ENCODE results near the gene ZNF692.
"Not testable (repeated sequence)": the region's sequence is repeated elsewhere in the genome, so short reads cannot be mapped to it uniquely, and the experiment has no call there.

Gene ZNF692

DNA sequence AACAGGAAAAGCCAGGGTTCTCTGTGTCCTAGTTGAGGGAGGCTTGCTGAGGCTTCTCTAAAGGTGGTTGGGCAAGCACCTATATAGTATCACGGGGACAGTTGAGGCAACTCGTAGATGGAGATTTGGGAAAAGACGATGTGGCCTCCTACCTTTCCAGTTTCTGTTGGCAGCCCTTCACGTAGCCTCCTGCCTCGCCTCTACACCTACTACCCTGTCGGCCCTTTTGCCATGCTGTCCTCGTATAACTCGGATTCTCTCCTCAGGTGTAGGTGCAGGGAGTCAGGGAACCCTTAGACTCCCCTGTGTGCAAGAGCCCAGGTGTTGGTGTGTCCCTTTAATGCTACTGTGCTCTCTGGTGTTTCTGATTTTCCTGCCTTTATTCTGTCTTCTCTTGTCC lies 10.3 kb downstream of the ZNF692 start:
- no peak for DNase-seq (ENCODE audit: low read depth)

DNA sequence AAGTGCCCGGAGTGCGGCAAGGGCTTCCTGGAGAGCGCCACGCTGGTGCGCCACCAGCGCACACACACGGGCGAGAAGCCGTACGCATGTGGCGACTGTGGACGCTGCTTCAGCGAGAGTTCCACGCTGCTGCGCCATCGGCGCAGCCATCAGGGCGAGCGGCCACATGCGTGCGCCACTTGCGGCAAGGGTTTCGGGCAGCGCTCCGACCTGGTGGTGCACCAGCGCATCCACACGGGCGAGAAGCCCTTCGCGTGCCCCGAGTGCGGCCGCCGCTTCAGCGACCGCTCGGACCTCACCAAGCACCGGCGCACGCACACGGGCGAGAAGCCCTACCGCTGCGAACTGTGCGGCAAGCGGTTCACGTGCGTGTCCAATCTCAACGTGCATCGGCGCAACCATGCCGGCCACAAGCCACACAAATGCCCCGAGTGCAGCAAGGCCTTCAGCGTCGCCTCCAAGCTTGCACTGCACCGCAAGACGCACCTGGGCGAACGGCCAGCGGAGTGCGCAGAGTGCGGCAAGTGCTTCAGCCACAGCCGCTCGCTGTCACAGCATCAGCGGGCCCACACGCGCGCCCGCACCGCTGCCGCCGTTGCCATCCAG lies 10.8 kb downstream of the ZNF692 start:
- DNase-seq (ENCODE audit: low read depth), result no peak

DNA sequence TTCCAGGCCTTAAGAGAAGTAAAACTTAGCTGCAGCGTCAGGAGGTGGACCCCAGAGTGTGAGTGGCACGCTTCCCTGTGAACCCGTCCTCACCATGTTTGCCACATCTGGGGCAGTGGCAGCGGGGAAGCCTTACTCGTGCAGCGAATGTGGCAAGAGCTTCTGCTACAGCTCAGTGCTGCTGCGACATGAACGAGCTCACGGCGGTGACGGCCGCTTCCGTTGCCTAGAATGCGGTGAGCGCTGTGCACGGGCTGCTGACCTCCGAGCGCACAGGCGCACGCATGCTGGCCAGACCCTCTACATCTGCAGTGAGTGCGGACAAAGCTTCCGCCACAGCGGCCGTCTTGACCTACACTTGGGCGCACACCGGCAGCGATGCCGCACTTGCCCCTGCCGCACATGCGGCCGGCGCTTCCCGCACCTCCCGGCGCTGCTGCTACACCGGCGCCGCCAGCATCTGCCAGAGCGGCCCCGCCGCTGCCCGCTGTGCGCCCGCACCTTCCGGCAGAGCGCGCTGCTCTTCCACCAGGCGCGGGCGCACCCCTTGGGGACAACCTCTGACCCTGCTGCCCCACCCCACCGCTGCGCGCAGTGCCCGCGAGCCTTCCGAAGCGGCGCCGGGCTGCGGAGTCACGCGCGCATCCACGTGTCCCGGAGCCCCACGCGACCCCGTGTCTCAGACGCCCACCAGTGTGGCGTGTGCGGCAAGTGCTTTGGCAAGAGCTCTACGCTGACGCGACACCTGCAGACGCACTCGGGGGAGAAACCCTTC lies 11.5 kb downstream of the ZNF692 start:
- DNase-seq (ENCODE audit: low read depth), result no peak

GRCh38 chr1:248844526-248844925 lies 14.4 kb downstream of the ZNF692 start:
- no peak for DNase-seq (ENCODE audit: low read depth)

GRCh38 chr1:248843687-248844086 lies 15.2 kb downstream of the ZNF692 start:
- no peak for DNase-seq (ENCODE audit: low read depth)

- no peak for DNase-seq (ENCODE audit: low read depth)
Observed at GRCh38 chr1:248842781-248843331, 16.0 kb downstream of the ZNF692 start.

DNA sequence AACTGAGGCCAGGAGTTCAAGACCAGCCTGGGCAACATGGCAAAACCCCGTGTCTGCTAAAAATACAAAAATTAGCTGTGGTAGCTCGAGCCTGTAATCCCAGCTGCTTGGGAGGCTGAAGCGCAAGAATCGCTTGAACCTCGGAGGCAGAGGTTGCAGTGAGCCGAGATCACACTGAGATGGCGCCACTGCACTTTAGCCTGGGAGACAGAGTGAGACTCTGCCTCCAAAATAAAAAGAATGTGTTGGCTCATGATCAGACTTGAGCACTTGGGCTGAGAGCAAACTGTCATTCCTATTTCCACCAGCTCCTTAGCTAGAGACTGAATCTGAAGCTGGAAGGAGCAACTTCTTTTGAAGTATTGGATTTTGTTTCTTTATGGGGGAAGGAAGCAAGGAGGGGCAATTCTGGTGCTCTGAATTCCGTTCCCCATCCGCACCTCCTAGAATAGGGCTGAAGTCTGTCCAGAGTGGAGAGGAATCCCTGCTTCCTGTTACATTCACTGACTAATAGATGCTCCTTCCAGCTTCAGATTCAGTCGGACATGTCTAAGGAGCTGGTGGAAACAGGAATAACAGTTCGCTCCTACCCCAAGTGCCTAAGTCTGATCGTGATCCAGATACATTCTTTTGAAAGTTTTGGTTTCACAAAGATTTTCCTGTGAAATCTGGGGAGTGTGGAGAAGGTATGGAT lies 17.0 kb downstream of the ZNF692 start:
- DNase-seq (ENCODE audit: low read depth), result no peak

DNA sequence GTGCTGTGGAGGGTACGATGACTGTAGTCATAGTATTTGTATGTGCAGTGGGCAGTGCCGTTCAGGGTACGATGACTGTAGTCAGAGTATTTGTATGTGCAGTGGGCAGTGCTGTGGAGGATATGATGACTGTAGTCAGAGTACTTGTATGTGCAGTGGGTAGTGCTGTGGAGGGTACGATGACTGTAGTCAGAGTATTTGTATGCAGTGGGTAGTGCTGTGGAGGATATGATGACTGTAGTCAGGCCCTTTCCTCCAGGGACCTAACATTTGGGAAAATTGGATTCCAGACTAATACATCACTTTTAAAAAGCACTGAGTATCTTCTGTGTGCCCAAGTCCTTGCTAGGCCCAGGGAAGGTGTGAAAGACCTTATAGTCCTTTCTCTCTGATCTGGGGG lies 17.9 kb downstream of the ZNF692 start:
- DNase-seq (ENCODE audit: low read depth), result no peak

DNA sequence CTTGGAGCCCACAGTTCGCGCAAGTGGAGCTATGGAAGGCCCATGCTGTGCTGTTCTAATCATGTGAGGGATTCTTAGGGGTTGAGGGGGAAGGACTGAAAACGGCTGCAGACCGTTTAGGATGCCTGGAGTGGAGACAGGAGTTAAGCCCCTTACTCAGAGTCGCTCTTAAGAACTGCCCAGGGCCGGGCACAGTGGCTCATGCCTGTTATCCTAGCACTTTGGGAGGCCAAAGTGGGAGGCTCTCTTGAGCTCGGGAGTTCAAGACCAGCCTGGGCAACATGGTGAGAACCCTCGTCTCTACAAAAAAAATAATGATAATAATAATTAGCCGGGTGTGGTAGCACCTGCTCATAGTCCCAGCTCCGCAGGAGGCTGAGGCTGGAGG lies 19.7 kb downstream of the ZNF692 start:
- no peak for DNase-seq (ENCODE audit: low read depth)

DNA sequence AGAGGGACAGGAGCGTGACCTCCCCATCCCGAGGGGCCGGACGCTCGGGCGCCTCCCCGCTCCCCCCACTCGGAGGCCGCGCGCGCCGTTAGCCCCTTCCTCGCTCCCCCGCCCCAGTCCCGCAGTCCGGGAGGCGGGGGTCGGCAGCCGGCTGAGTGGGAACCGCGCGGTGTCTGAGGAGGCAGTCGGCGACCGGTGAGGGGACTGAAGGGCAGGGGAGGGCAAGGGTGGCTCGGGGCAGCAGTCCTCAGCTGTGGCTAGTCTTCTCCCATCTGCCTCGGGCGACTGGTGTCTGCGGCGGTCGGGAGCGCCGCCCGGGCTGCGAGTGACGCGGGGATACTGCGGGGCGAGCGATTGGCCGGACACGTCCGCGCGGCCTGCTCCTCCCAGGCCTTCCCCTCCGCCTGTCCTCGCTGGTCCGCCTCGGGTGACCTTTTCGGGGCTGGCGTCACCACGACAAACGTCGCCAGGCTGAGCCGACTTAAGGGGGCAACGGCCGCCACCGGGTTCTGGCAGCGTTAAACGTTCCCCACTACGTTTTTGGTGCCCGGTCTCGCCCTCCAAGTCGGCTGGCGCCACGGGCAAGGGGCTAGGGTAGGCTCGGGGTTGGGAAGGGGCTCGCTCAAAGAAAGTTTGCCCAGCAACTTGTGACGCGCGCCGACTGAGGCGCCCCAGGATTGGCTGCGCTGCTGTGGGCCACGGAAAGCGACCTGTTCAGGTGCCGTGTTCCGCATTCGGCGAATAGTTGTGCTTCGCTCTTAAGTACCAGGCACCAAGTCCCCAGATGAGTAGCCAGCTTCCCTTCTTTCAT lies 20.3 kb downstream of the ZNF692 start:
- peak; percentile 78 for DNase-seq (ENCODE audit: low read depth)

DNA sequence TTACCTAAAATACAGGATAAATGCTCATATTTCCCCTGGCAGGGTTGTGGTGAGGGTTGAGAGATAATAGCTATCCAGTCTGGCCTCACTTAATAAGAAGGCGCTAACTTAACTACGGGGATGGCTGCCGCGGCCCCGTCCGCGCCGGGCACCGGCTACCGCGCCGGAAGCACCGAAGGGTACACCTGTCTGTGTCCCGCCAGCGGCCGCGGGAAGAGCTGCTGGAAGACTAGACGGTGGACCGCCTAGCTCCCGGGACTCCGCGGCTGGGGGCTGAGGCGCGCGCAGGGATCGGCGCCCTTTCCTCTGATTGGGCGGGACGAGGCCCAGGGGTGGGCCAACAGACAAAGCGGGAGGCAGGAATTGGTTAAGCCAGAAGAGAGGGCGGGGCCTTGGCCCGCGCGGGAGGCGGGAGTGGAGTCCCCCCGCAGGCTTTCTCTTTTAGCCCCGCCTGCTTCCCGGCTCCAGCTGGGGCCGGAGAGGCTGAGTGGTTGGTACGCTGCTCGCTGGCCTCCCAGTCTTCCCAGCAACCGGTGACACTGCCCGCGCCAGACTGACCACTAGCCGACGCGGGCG lies 21.0 kb downstream of the ZNF692 start, which contains the start of gene ZNF672:
Gene ZNF672, plus strand, starts transcription at position 444 of the 576 bp plus-strand sequence. CDS start 9,051 bp downstream, outside the sequence.
- DNase-seq (ENCODE audit: low read depth), result peak; percentile 83

- no peak for DNase-seq (ENCODE audit: low read depth)
Observed at GRCh38 chr1:248837045-248837780, 21.7 kb downstream of the ZNF692 start.

DNA sequence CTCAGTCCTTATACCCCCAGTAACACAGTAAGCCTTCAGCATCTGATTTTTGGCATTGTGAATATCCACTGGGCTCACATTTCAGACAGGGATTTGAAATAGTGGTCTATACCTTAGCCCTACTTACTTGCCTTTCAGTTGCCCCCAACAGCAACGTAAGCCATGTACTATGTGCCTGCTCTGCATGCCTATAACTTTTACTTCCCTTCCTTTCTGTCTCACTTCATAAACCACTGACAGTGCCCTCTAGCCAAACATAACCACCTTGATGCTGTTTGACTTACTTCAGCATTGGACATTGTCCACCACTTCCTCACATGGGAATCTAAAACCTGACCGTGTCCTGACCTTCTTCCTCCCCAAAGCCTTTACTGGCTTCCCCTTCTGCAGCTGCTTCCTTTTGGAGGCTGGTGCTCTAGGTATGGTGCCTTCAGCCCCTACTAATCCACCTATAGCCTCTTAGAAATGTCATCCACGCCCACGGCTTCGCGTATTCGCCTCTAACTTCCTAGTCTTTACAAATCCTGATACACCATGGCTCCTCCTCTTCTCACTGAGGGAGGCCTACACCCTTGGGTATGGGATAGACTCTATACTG lies 24.4 kb downstream of the ZNF692 start:
- no peak for DNase-seq (ENCODE audit: low read depth)

GRCh38 chr1:248831842-248832241 lies 27.0 kb downstream of the ZNF692 start:
- no peak for DNase-seq (ENCODE audit: low read depth)

DNA sequence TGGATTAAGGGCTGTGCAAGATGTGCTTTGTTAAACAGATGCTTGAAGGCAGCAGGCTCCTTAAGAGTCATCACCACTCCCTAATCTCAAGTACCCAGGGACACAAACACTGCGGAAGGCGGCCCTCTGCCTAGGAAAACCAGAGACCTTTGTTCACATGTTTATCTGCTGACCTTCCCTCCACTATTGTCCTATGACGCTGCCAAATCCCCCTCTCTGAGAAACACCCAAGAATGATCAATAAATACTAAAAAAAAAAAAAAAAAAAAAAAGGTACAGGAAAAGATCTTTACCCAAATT lies 28.2 kb downstream of the ZNF692 start:
- not testable (repeated sequence) for DNase-seq (ENCODE audit: low read depth)

DNA sequence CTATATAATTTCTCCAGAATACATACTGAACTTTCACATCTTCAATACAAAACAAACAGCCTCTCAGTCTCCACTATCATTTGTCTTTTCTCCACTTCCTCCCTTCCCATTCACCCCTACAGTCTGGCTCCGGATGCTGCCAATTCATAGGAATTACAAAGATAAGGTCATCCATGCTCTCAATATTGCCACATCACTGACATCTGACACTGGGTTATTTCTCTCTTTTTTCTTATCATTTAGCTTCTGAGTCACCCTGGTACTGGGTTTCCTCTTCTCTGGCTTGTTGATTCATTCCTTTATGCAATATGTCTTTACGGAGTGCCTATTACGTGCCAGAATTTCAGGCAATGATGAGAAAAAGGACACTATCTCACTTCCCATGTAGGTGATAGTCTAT lies 30.0 kb downstream of the ZNF692 start:
- DNase-seq (ENCODE audit: low read depth), result no peak

GRCh38 chr1:248825909-248826760 lies 32.8 kb downstream of the ZNF692 start, which contains the start of gene SH3BP5L:
Gene SH3BP5L (minus strand): TSS chr1:248825915. CDS start chr1:248824935, 980 bp downstream.
- peak; percentile 80 for DNase-seq (ENCODE audit: low read depth)

DNA sequence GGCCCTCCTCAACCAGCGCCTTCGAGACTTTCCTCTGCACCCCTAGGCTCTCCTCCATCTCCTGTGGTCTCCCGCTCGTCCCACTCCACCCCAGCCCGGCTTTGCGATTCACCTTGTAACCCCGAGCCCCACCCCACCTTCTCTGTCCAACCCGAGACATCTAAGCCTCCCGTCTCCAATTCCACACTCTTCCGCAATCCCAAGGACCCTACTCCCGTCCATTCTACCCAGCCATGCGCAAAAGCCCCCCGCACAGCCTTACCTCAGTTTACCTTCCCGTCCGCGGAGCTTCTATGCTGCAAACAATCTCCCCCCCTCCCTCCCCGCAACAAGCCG lies 33.3 kb downstream of the ZNF692 start:
- DNase-seq (ENCODE audit: low read depth), result no peak

DNA sequence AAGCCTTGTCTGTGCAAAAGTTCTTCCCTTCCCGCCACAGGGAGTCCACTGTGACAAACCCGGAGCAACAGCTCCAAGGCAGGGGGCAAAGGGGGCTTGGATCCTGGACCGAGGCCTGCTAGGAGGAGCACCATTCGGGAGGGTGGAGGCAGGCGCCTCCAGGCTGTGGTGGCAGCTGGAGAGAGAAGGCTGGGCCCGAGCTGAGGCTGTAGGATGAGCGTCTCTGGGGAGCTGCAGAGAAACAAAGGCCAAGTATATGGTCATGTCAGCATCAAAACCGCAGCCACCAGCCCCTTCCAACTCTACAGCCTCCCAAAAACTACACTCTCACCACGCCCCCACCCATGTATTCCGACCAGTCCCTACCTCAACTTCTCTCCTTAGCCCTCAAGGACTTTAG lies 33.7 kb downstream of the ZNF692 start:
- no peak for DNase-seq (ENCODE audit: low read depth)

- no peak for DNase-seq (ENCODE audit: low read depth)
Observed at GRCh38 chr1:248824701-248825100, 34.2 kb downstream of the ZNF692 start.

Measured in stimulated activated CD8-positive, alpha-beta memory T cell treated with anti-CD3 and anti-CD28 coated beads, Interleukin-15, amount 100 ng/mL, for 1 hour (primary cell).